Adipose tissue (tissue), 3 donors: ENCODE data around the gene FEN1. TPM values are rescaled to one million over a fixed set of nuclear protein-coding genes. Genes with fewer than 3 reads are reported as not detected.

Experiments used
- H3K27ac ChIP-seq: one replicate; pipeline ENCODE4 v1.5.1; 2013; ENCODE audit warnings: low read depth, low read length
- WGBS, 3 donors: extraction: QIAGEN DNeasy Blood & Tissue Kit; methylation state at CpG; one replicate each; pipeline ENCODE4 v1.1.7; 2013; 5-methylcytosine and 5-hydroxymethylcytosine counted together
- polyA plus RNA-seq, 3 donors: library from polyadenylated mRNA; stranded (reverse); fragments of 200-250 nt; gene quantifications; one replicate each; pipeline ENCODE4 v1.2.3, GENCODE V29; 2013
- donor health status: healthy with polysubstance abuse.
- donor health status: Bipolar disorder and iron deficiency.
- donor health status: healthy.

FEN1 gene
- polyA plus RNA-seq, 3 donors = 4.8 to 6.5 (median 6.3) TPM

- H3K27ac ChIP-seq = no peak overlapping the region
Observed at GRCh38 chr11:61830237-61831105, 37.8 kb downstream of the FEN1 start.

GRCh38 chr11:61832207-61832606, 39.5 kb downstream of the FEN1 start:
- H3K27ac ChIP-seq = no peak overlapping the region
- 88 to 94% (median 90%) methylated on average over 4 of the region's 4 CpGs for WGBS, 3 donors

More at GRCh38 chr11:61830237-61831105, 37.8 kb downstream of the FEN1 start:
- 34 to 66% (median 40%) methylated on average over 8 of the region's 8 CpGs for WGBS, 3 donors

GRCh38 chr11:61832754-61833153, 40.0 kb downstream of the FEN1 start:
- 64 to 70% (median 70%) methylated on average over 7 of the region's 7 CpGs for WGBS, 3 donors

GRCh38 chr11:61833471-61833870, 40.8 kb downstream of the FEN1 start:
- WGBS, 3 donors = 76 to 87% (median 80%) methylated on average over 11 of the region's 11 CpGs
- H3K27ac ChIP-seq = no peak overlapping the region

More at GRCh38 chr11:61832754-61833153, 40.0 kb downstream of the FEN1 start:
- no peak overlapping the region for H3K27ac ChIP-seq

- H3K27ac ChIP-seq = no peak overlapping the region
- 90 to 96% (median 92%) methylated on average over 12 of the region's 12 CpGs for WGBS, 3 donors
Observed at GRCh38 chr11:61833926-61834277, 41.2 kb downstream of the FEN1 start.

GRCh38 chr11:61834278-61835048, 41.8 kb downstream of the FEN1 start:
- 28 to 53% (median 31%) methylated on average over 11 to 12 of the region's 12 CpGs for WGBS, 3 donors
- H3K27ac ChIP-seq = peak overlapping the region; percentile 29

GRCh38 chr11:61836193-61836592, 43.5 kb downstream of the FEN1 start:
- no peak overlapping the region for H3K27ac ChIP-seq
- 95 to 96% (median 96%) methylated on average over 8 of the region's 8 CpGs for WGBS, 3 donors

GRCh38 chr11:61837411-61838005, 44.8 kb downstream of the FEN1 start:
- WGBS, 3 donors = 91 to 94% (median 94%) methylated on average over 15 of the region's 15 CpGs
- no peak overlapping the region for H3K27ac ChIP-seq

- H3K27ac ChIP-seq = no peak overlapping the region
- WGBS, 3 donors = 92 to 95% (median 94%) methylated on average over 5 of the region's 5 CpGs
Observed at GRCh38 chr11:61838501-61838900, 45.8 kb downstream of the FEN1 start.

GRCh38 chr11:61838921-61839320, 46.2 kb downstream of the FEN1 start:
- H3K27ac ChIP-seq = no peak overlapping the region
- WGBS, 3 donors = 86 to 92% (median 87%) methylated on average over 10 of the region's 10 CpGs

GRCh38 chr11:61839742-61840141, 47.0 kb downstream of the FEN1 start:
- WGBS, 3 donors = 90 to 95% (median 93%) methylated on average over 2 of the region's 2 CpGs
- H3K27ac ChIP-seq = no peak overlapping the region

GRCh38 chr11:61840371-61840770, 47.7 kb downstream of the FEN1 start:
- WGBS, 3 donors = 92 to 96% (median 95%) methylated on average over 7 of the region's 7 CpGs
- no peak overlapping the region for H3K27ac ChIP-seq

- 80 to 88% (median 82%) methylated on average over 12 of the region's 12 CpGs for whole genome bisulfite sequencing, 3 donors
- no peak overlapping the region for H3K27ac ChIP-seq
Observed at GRCh38 chr11:61841636-61842527, 49.2 kb downstream of the FEN1 start.

- H3K27ac ChIP-seq = no peak overlapping the region
- WGBS, 3 donors = 91 to 95% (median 92%) methylated on average over 7 of the region's 7 CpGs
Observed at GRCh38 chr11:61842528-61842820, 49.8 kb downstream of the FEN1 start.

- WGBS, 3 donors = 84 to 89% (median 85%) methylated on average over 16 of the region's 16 CpGs
- H3K27ac ChIP-seq = no peak overlapping the region
Observed at GRCh38 chr11:61844909-61845565, 52.3 kb downstream of the FEN1 start.

GRCh38 chr11:61846362-61847020, 53.8 kb downstream of the FEN1 start:
- no peak overlapping the region for H3K27ac ChIP-seq
- WGBS, 3 donors = 82 to 88% (median 88%) methylated on average over 10 of the region's 10 CpGs
